ENCODE measurements around the gene RNF225.

RNF225 gene

GRCh38 chr19:58396691-58397532, 1.5 kb downstream of the RNF225 start:
- Histone ChIP-seq H2AFZ (no peak overlapping the region), H3K36me3 (ENCODE audit: control insufficient read depth, insufficient read depth, low read length) (no peaks in the 10 kb centered on the region), H3K4me1 (peaks cover 4% of the 10 kb centered on the region), H3K79me2 (peaks cover 2% of the 10 kb centered on the region), H3K4me2 (ENCODE audit: low read length) (no peak overlapping the region), H3K27me3 (ENCODE audit: control insufficient read depth, insufficient read depth, low read length) (no peaks in the 10 kb centered on the region), H3K9me3 (ENCODE audit: control insufficient read depth, low read length) (no peaks in the 10 kb centered on the region), H3K9ac (no peak overlapping the region), H3K4me3 (ENCODE audit: low read depth, low read length) (no peak overlapping the region), H3K27ac (no peak overlapping the region)
- no peak for TF ChIP-seq CTCF (IDR thresholded peaks at IDR 0.05)

- no peak overlapping the region for H3K27ac ChIP-seq
- no peak overlapping the region for H3K9ac ChIP-seq
Observed at GRCh38 chr19:58397533-58398037, 2.1 kb downstream of the RNF225 start.

GRCh38 chr19:58398087-58398486, 2.6 kb downstream of the RNF225 start:
- Histone ChIP-seq H3K4me2 (ENCODE audit: low read length) (no peak overlapping the region), H2AFZ (no peak overlapping the region), H3K9ac (no peak overlapping the region), H3K4me3 (ENCODE audit: low read depth, low read length) (no peak overlapping the region), H3K27ac (no peak overlapping the region), H3K9me3 (ENCODE audit: control insufficient read depth, low read length) (no peaks in the 10 kb centered on the region), H3K79me2 (no peaks in the 10 kb centered on the region), H3K36me3 (ENCODE audit: control insufficient read depth, insufficient read depth, low read length) (no peaks in the 10 kb centered on the region), H3K27me3 (ENCODE audit: control insufficient read depth, insufficient read depth, low read length) (no peaks in the 10 kb centered on the region), H3K4me1 (peaks cover 4% of the 10 kb centered on the region)
- TF ChIP-seq CTCF (IDR thresholded peaks at IDR 0.05): no peak

More at GRCh38 chr19:58397533-58398037, 2.1 kb downstream of the RNF225 start:
- peaks cover 4% of the 10 kb centered on the region for H3K4me1 ChIP-seq
- no peaks in the 10 kb centered on the region for H3K9me3 ChIP-seq (ENCODE audit: control insufficient read depth, low read length)
- TF ChIP-seq CTCF (IDR thresholded peaks at IDR 0.05): no peak
- H3K36me3 ChIP-seq (ENCODE audit: control insufficient read depth, insufficient read depth, low read length): no peaks in the 10 kb centered on the region
- H3K4me2 ChIP-seq (ENCODE audit: low read length): no peak overlapping the region
- H3K79me2 ChIP-seq: peaks cover 2% of the 10 kb centered on the region
- H2AFZ ChIP-seq: no peak overlapping the region
- no peak overlapping the region for H3K4me3 ChIP-seq (ENCODE audit: low read depth, low read length)
- no peaks in the 10 kb centered on the region for H3K27me3 ChIP-seq (ENCODE audit: control insufficient read depth, insufficient read depth, low read length)

- Histone ChIP-seq H3K79me2 (no peaks in the 10 kb centered on the region), H3K4me2 (ENCODE audit: low read length) (no peak overlapping the region), H3K4me1 (peaks cover 4% of the 10 kb centered on the region), H3K9ac (no peak overlapping the region), H3K36me3 (ENCODE audit: control insufficient read depth, insufficient read depth, low read length) (no peaks in the 10 kb centered on the region), H2AFZ (no peak overlapping the region), H3K27me3 (ENCODE audit: control insufficient read depth, insufficient read depth, low read length) (no peaks in the 10 kb centered on the region), H3K9me3 (ENCODE audit: control insufficient read depth, low read length) (no peaks in the 10 kb centered on the region), H3K27ac (no peak overlapping the region), H3K4me3 (ENCODE audit: low read depth, low read length) (no peak overlapping the region)
- TF ChIP-seq CTCF (IDR thresholded peaks at IDR 0.05): no peak
Observed at GRCh38 chr19:58398545-58398944, 3.1 kb downstream of the RNF225 start.

Measured in parathyroid adenoma (tissue), 2 donors.